NCI-H748 treated with DMSO at 0.1 percent for 48 hours (cell line): ENCODE data around the gene TMEFF2.

Source experiments
- DNase-seq: peaks from one replicate; lab custom pipeline; 2025; lab: John Stamatoyannopoulos, UW

TMEFF2 gene

GRCh38 chr2:191899410-191899809 lies 295.3 kb downstream of the TMEFF2 start:
- no peak for DNase-seq
